AG09309 (cell line): ENCODE measurements around the gene CNGB1.

Experiments
- DNase-seq: peaks from one replicate; pipeline ENCODE4 v3.0.0-alpha.2; 2010; ENCODE audit warnings: low read depth
- H3K4me3 ChIP-seq: 2 replicates; pipeline ENCODE4 v1.5.1; 2011; ENCODE audit warnings: mild to moderate bottlenecking, low read depth, low read length, moderate library complexity; ENCODE audit not compliant: control insufficient read depth
- TF ChIP-seq, protein P1 (sequence below): IDR thresholded peaks from 2 replicates; pipeline ENCODE4 v1.5.1; 2011; ENCODE audit warnings: mild to moderate bottlenecking, low read depth, low read length, inconsistent platforms; ENCODE audit not compliant: insufficient read depth, control insufficient read depth; ENCODE audit errors: missing control alignments

CNGB1 gene

DNA sequence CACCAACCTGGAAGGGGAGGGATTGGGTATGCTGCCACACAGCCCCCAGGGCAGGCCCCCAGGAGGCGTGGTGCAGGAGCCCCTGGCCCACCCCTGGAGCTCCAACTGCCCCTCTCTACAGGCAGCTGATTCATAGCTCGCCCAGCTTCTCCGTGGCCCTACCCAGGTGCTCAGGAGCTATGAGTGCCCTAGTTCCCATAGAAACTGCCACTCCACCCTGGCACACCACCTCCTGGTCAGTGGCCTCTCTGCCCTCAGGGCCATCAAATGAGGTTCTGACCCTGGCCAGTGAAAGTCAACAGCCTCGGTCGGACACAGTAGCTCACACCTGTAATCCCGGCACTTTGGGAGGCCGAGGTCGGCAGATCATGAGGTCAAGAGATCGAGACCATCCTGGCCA is 18.0 kb downstream of the CNGB1 start:
- TF ChIP-seq, protein P1, sequence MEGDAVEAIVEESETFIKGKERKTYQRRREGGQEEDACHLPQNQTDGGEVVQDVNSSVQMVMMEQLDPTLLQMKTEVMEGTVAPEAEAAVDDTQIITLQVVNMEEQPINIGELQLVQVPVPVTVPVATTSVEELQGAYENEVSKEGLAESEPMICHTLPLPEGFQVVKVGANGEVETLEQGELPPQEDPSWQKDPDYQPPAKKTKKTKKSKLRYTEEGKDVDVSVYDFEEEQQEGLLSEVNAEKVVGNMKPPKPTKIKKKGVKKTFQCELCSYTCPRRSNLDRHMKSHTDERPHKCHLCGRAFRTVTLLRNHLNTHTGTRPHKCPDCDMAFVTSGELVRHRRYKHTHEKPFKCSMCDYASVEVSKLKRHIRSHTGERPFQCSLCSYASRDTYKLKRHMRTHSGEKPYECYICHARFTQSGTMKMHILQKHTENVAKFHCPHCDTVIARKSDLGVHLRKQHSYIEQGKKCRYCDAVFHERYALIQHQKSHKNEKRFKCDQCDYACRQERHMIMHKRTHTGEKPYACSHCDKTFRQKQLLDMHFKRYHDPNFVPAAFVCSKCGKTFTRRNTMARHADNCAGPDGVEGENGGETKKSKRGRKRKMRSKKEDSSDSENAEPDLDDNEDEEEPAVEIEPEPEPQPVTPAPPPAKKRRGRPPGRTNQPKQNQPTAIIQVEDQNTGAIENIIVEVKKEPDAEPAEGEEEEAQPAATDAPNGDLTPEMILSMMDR: no peak
- no peak overlapping the region for H3K4me3 ChIP-seq
- DNase-seq: no peak

DNA sequence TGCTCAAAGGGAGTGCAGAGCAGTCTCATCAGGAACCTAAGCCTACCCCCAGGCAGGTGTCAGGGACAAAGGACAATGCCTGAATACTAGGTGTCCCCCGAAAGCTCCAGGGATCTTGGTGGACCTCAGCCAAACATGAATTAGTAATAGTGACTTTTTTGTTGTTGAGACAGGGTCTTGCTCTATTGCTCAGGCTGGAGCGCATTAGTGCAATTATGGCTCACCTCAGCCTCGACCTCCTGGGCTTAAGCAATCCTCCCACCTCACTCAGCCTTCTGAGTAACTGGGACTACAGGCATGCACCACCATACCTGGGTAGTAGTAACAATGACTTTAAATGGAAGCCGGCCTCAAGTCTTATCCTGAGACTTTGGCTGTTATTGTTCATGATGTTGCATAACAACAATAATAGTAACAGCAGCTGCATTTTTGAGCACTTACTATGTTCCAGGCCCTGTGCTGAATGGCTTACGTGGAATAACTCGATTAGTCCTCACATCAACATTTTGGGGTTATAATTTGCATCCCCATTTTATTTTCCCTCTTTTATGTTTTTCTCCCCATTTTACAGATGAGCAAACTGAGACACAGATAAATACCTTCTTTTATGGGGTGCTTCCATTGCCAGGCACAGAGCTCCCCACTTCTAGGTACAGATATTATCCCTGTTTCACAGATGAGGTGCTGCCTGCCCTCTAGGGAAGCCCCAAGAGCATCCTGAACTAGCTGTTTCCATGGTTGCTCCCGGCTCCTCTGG is 19.5 kb downstream of the CNGB1 start:
- H3K4me3 ChIP-seq: no peak overlapping the region
- no peak for DNase-seq
- TF ChIP-seq, protein P1: no peak

DNA sequence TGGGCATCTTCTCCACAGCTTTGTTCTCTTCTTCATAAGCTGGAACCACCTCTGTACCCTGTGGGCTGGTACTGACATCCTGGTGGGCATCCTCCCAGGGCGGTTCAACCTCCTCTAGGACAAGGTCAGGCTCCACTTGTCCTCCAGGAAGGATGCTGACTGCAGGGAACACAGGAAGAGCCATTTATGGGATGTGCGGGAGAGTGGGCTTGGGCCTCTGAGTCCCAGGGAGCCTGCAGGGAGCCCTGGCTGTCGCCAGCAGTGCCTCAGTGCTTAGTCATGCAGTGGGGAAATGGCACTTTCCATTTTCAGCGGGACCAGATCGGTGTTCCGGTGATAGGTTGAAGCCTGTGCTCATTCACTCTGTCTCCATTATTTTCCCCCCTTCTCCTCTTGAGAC is 20.5 kb downstream of the CNGB1 start:
- TF ChIP-seq, protein P1: no peak
- DNase-seq: no peak
- no peak overlapping the region for H3K4me3 ChIP-seq

DNA sequence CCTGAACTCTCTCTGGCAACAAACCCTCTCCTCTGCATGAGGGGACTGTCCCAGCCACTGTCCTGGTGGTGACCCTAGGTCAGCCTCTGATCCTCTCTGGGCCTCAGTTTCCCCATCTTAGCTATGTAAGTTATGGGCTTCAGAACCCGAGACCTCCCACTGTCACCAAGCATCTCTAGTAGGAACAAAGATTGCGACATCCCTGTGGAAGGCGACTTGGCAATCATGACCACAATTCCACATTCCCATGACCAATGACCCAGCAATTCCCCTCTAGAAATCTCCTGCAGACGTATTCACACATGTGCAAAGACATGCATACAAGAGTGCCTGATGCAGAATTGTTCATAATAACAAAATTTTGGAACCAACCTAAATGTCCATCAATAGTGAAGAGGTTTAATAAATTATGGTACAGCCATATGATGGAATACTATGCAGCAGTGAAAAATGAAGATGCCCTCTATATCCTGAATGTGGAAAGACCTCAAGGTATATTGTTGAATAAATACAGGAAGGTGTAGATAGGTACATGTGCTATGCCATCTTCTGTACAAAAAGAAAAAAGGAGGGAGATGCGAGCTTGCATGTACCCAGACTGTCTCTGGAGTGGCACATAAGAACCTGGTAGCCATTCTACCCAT is 21.2 kb downstream of the CNGB1 start:
- TF ChIP-seq, protein P1: no peak
- DNase-seq: no peak
- no peak overlapping the region for H3K4me3 ChIP-seq

DNA sequence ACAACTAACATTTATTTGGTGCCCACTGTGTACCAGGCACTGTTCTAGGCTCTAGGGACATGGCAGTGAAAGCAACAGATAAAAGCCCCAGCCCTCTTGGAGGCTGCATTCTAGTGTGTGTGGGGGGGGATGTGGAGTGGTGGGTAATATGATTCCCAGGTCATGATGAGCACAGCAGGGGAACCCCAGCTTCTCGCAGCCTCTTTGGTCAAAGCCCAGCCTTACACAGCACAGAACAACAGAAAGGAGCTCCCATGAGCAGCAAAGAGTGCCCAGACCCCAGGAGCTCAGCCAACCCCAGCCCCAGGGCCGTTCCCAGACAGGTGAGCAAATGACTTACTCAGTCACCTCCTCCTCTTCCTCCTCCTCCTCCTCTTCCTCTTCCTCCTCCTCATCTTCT is 21.9 kb downstream of the CNGB1 start:
- DNase-seq: no peak
- TF ChIP-seq, protein P1: no peak
- H3K4me3 ChIP-seq: no peak overlapping the region

DNA sequence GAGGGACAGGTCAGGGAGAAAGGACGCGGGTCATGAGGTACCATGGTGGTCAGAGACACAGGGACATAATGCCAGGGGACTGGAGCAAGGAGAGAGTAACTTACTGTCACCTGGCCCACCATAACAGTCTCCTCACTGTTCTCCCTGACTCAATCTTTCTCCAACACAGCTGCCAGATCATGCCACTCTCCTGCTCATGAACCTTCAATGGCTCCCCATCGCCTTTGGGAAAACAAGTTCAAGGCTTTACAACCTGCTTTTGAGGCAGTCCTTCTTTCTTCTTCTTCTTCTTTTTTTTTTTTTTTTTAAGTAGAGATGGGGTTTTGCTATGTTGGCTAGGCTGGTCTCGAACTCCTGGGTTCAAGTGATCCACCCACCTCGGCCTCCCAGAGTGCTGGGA is 22.9 kb downstream of the CNGB1 start:
- TF ChIP-seq, protein P1: no peak
- no peak overlapping the region for H3K4me3 ChIP-seq
- no peak for DNase-seq
